Activated CD4-positive, alpha-beta T cell treated with anti-CD3 and anti-CD28 coated beads, Interleukin-2, amount 10 ng/mL, durations not matched to agents 7 days and 5 days (primary cell): ENCODE measurements around the gene CRABP1. TPM values are rescaled to one million over a fixed set of nuclear protein-coding genes. Genes with fewer than 3 reads are reported as not detected.

Source experiments
- CTCF ChIA-PET: fragments of 350-600 bp; sonication (Branson Sonifier 250); formaldehyde crosslinking; loops from one replicate; lab custom pipeline; 2021; ENCODE audit warnings: antibody characterized with exemption; lab: Charles Lee
- POLR2A ChIA-PET: fragments of 350-600 bp; sonication (Branson Sonifier 250); formaldehyde crosslinking; loops from one replicate; lab custom pipeline; 2021; ENCODE audit warnings: antibody characterized with exemption; lab: Charles Lee
- DNase-seq: peaks from one replicate; pipeline ENCODE4 v3.0.0-alpha.2; 2020
- H3K27ac Mint-ChIP-seq: one replicate; pipeline ENCODE4 v1.8.0; 2021; ENCODE audit warnings: mild to moderate bottlenecking, moderate library complexity, mixed read lengths
- H3K27me3 Mint-ChIP-seq: one replicate; pipeline ENCODE4 v1.8.0; 2021; ENCODE audit warnings: mixed read lengths
- H3K36me3 Mint-ChIP-seq: one replicate; pipeline ENCODE4 v1.8.0; 2021; ENCODE audit warnings: low read depth, mixed read lengths
- H3K4me1 Mint-ChIP-seq: one replicate; pipeline ENCODE4 v1.8.0; 2021; ENCODE audit warnings: mixed read lengths
- H3K4me3 Mint-ChIP-seq: one replicate; pipeline ENCODE4 v1.8.0; 2021; ENCODE audit warnings: mild to moderate bottlenecking, moderate library complexity, mixed read lengths
- H3K9me3 Mint-ChIP-seq: one replicate; pipeline ENCODE4 v1.8.0; 2021; ENCODE audit warnings: mixed read lengths
- total RNA-seq, 2 experiments: library from RNA; stranded (reverse); gene quantifications; one replicate each; pipeline ENCODE4 v1.2.3, GENCODE V29; 2021

Gene CRABP1
- total RNA-seq, 2 experiments from 2014 or later = not detected

DNA sequence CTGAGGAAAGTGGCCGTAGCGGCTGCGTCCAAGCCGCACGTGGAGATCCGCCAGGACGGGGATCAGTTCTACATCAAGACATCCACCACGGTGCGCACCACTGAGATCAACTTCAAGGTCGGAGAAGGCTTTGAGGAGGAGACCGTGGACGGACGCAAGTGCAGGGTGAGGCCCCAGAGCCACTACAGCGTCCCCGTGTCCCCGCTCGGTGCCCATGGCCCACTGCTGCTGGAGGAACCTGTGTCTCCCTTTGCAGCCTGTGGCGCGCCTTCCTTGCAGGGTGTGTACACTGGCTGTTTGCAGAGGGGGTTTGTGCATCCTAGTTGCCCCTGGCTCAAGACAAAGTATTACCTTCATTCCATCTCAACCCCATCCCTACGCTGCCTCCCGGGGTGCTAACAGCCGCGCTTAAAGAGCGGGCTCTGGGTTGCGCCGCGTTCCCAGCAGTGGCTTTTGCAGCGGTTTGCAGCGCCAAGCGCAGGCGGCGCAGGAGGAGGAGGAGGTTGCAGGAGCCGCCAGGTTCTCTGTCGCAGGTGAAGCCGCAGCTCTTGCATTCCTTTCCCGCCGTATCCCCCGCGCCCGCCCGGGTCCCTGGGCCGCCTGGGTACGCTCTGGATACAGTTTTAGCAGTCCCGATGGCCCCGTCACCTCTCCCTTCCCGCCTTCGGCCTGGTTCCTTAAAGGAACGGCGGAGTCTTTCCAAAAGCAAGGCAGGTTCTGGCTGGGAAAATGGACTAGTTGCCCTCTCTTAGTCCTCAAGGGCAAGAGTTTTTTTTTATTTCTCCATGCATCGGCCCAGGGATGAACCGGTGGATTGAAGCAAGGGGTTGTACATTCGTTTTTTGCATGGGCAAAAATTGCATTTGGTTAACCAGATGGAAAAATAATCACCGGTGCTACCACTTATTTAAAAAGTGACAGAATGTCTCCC lies 1.2 kb downstream of the CRABP1 start:
- ChIA-PET POLR2A (no interaction called here), CTCF (no interaction called here)
- no peak for DNase-seq
- Mint-ChIP-seq H3K36me3 (no peaks in the 10 kb centered on the region), H3K4me3 (no peak overlapping the region), H3K27ac (no peak overlapping the region), H3K9me3 (no peaks in the 10 kb centered on the region), H3K27me3 (peaks cover 60% of the 10 kb centered on the region), H3K4me1 (peaks cover 2% of the 10 kb centered on the region)

DNA sequence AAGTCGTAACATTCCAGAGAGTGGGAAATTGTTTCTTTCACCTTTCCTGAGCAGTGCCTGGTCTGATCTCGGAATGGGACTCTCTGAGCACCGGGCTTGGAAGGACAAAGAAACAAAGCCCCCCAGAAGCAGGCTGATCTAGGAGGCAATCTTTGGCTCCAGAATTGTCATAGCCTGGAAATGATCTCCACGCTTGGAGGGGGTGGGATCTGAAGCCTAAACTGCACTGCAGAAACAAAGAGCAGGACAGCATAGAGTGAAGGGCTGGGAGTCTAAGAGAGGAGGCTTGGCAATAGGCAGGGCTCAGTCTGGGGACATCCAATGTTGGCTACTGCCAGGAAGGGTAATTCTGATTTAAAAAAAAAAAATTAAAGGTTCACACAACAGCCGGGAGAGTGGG lies 1.9 kb downstream of the CRABP1 start:
- ChIA-PET CTCF (no interaction called here), POLR2A (no interaction called here)
- H3K36me3 Mint-ChIP-seq = no peaks in the 10 kb centered on the region
- DNase-seq = no peak
- H3K27me3 Mint-ChIP-seq = peaks cover 65% of the 10 kb centered on the region
- no peak overlapping the region for H3K27ac Mint-ChIP-seq
- no peak overlapping the region for H3K4me3 Mint-ChIP-seq
- no peaks in the 10 kb centered on the region for H3K9me3 Mint-ChIP-seq
- peaks cover 2% of the 10 kb centered on the region for H3K4me1 Mint-ChIP-seq

DNA sequence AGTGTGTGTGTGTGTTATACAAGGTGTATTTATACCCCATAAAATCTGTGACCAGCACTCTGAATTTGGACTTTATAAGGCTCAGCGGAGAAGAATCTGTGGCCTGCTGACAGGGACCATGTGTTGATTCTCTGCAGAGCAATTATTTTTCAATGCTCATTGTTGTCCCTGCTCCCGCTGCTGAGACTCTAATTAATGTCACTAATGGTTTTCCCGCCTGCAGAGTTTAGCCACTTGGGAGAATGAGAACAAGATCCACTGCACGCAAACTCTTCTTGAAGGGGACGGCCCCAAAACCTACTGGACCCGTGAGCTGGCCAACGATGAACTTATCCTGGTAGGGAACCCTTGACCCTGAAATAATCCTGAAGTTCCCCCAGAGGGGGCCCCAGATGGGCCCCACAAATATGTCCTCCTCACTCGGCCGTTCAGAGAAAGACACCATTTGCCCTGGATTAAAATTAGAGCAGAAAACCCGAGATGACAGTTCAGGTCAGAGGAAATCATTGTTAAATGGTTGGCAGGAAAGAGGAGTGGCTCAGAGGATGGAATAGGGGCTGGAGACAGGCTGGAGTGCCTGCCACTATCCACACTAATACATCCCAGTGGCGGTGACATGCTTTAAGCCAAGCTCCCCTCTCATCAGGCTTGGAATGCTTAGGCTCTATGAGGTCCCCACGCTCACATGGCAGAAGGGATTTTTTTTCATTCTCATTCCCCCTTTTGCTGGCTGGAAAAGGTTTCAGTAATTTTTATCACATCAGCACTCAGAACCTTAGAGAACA lies 3.3 kb downstream of the CRABP1 start:
- no peaks in the 10 kb centered on the region for H3K36me3 Mint-ChIP-seq
- no peak overlapping the region for H3K4me3 Mint-ChIP-seq
- ChIA-PET CTCF (interaction anchor here (2.1 kb wide), 1 partner anchor 14 kb away, joined by 9 read pairs; no protein-coding TSS in a partner anchor), POLR2A (no interaction called here)
- peaks cover 62% of the 10 kb centered on the region for H3K27me3 Mint-ChIP-seq
- H3K27ac Mint-ChIP-seq = no peak overlapping the region
- no peak for DNase-seq
- no peaks in the 10 kb centered on the region for H3K9me3 Mint-ChIP-seq
- peaks cover 2% of the 10 kb centered on the region for H3K4me1 Mint-ChIP-seq

DNA sequence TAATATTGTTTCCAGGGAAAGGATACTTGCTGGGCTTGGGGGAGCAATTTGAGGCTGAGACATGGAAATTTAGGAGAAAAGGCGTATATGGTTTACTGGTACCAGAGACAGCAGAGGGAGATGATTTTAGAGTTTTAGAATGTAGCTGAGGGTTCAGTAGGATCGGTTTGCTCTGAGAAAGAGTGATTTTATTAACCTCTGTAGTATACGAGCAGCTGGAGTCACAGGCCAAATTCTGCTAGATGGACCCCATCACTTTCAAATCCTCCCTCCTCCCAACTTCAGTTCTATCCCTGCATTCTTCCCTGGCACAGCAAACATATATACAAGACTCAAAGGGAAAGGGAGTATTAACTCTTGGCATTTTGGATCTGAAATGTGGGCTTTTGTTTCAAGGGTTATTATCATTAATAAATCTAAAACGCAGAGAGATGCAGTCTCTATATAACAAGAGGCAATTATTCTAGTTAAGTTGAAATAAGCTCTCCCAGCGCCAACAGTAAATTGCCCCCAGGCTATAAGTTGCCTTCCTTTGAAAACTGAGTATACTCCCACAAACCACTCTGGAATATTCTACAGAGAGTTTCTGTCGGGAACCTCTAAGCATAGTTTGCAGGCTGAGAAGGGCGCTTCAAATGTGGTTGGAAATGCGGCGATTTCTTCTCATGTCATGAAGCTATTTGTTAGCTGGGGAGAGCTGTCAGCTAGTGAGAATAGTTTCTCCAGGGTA lies 5.4 kb downstream of the CRABP1 start:
- Mint-ChIP-seq H3K27ac (no peak overlapping the region), H3K4me1 (no peaks in the 10 kb centered on the region), H3K36me3 (no peaks in the 10 kb centered on the region), H3K27me3 (peaks cover 42% of the 10 kb centered on the region), H3K4me3 (no peak overlapping the region), H3K9me3 (no peaks in the 10 kb centered on the region)
- ChIA-PET CTCF (interaction anchor here (2.1 kb wide), 1 partner anchor 12 kb away, joined by 9 read pairs; no protein-coding TSS in a partner anchor), POLR2A (no interaction called here)
- DNase-seq = no peak

DNA sequence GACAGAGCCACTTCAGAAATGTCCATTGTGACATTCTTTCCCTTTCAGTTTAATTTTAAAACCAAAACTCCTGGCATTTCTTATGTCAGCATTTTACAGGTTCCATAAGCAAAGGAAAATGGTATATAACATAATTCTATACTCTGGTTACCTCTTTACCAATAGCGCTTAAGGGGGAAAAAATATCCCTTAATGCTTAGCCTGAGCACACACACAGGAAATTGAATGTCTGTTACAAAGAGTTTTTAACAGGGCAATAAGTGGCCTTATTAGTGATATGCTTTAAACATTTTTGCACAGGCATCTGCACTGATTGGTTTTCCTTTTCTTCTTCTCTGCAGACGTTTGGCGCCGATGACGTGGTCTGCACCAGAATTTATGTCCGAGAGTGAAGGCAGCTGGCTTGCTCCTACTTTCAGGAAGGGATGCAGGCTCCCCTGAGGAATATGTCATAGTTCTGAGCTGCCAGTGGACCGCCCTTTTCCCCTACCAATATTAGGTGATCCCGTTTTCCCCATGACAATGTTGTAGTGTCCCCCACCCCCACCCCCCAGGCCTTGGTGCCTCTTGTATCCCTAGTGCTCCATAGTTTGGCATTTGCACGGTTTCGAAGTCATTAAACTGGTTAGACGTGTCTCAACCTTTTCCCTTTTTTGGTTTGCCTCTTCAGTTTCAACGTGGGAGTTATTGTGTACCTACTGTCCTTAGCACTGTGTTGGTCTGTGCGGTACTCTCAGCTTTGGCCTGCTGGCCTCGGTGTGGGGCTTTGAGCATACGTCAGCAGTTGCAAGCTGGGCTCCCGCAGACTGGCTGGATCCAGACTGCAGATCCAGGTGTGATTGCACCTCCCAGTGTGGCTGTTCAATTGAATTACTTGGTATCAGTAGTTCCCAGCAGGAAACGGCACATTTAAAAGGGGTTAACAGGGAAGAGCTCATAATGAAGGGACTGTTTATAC lies 7.7 kb downstream of the CRABP1 start:
- CTCF ChIA-PET = interaction anchor here (1.1 to 1.5 kb wide), 2 partner anchors 10 to 20 kb away, joined by 3 read pairs; no protein-coding TSS in a partner anchor
- Mint-ChIP-seq H3K36me3 (no peaks in the 10 kb centered on the region), H3K4me1 (no peaks in the 10 kb centered on the region), H3K27ac (no peak overlapping the region), H3K4me3 (no peak overlapping the region), H3K9me3 (no peaks in the 10 kb centered on the region), H3K27me3 (peaks cover 21% of the 10 kb centered on the region)
- no peak for DNase-seq
- POLR2A ChIA-PET = no interaction called here

DNA sequence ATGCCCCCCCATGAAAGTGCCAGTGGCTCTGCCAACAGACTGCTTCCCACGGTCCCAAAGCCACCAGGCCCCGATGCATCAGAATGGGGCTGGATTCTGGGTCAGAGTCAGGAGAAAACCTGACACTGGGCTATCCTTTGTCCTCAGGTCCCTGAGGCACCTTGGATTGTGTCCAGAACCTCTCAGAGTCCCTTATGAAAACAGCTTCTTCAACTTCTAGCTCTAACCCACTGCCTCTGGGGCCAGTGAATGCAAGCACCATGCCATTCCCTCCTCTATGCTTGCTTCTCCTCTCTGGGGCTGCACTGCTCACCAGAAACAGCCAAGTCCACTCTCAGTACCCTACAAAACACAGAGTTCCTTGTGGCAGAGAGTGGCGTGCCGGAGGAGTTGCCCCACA lies 9.9 kb downstream of the CRABP1 start:
- no peak overlapping the region for H3K4me3 Mint-ChIP-seq
- H3K27ac Mint-ChIP-seq = no peak overlapping the region
- POLR2A ChIA-PET = no interaction called here
- no peaks in the 10 kb centered on the region for H3K4me1 Mint-ChIP-seq
- H3K27me3 Mint-ChIP-seq = peaks cover 20% of the 10 kb centered on the region
- no peaks in the 10 kb centered on the region for H3K36me3 Mint-ChIP-seq
- no peaks in the 10 kb centered on the region for H3K9me3 Mint-ChIP-seq
- CTCF ChIA-PET = no interaction called here
- DNase-seq = no peak

DNA sequence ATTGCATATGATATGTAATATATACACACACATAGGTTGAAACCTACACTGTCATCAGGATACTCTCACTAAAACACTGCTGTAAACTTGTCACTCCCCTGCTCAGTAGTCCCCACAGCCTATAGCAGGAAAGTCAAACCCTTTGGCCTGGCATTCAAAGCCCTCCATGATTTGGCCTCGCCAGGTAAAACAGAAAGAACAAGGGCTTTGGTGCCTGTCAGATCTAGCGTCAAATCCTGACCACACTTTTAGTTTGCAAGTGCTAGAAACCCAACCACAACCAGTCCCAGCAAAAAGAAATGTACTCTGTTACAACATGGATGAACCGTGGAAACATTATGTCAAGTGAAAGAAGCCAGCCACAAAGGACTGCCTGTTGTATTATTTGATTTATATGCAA lies 11.4 kb downstream of the CRABP1 start:
- DNase-seq = no peak
- ChIA-PET POLR2A (no interaction called here), CTCF (no interaction called here)
- Mint-ChIP-seq H3K4me3 (no peak overlapping the region), H3K27ac (no peak overlapping the region), H3K36me3 (no peaks in the 10 kb centered on the region), H3K9me3 (no peaks in the 10 kb centered on the region), H3K27me3 (peaks cover 14% of the 10 kb centered on the region), H3K4me1 (no peaks in the 10 kb centered on the region)

DNA sequence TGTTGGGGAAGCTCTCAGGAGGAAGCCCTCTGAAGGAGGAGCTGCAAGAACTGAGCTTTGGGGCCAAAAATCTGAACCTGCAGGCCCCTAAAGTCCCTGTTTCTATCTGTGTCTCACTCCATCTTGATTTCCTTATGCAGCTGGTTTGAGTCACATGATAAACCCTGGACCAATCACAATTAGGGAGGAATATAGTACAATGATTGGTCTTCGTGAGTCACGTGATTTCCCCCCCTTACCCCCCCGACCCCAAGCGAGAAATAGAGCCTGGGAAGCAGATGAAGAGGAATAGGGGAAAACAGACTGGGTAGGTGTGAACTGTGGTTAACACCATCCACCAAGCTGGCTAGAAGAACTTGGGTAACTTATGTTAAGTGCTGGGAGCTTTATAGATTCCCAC lies 12.9 kb downstream of the CRABP1 start:
- POLR2A ChIA-PET = no interaction called here
- CTCF ChIA-PET = no interaction called here
- Mint-ChIP-seq H3K36me3 (no peaks in the 10 kb centered on the region), H3K27me3 (peaks cover 10% of the 10 kb centered on the region), H3K9me3 (no peaks in the 10 kb centered on the region), H3K4me1 (no peaks in the 10 kb centered on the region), H3K4me3 (no peak overlapping the region), H3K27ac (no peak overlapping the region)
- DNase-seq = no peak

DNA sequence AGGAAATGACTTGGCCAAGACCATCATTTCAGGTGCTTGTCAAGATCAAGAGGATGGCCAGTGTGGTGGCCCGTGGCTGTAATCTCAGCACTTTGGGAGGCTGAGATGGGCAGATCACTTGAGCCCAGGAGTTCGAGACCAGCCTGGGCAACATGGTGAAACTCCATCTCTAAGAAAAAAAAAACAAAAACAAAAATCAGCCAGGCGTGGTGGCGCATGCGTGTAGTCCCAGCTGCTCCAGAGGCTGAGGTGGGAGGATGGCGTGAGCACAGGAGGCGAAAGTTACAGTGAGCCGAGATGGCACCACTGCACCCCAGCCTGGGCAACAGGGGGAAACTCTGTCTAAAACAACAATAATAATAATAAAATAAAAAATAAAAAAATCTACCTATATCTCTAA lies 15.0 kb downstream of the CRABP1 start:
- H3K36me3 Mint-ChIP-seq = no peaks in the 10 kb centered on the region
- peaks cover 16% of the 10 kb centered on the region for H3K27me3 Mint-ChIP-seq
- H3K4me1 Mint-ChIP-seq = no peaks in the 10 kb centered on the region
- H3K9me3 Mint-ChIP-seq = no peaks in the 10 kb centered on the region
- H3K4me3 Mint-ChIP-seq = no peak overlapping the region
- no peak overlapping the region for H3K27ac Mint-ChIP-seq
- POLR2A ChIA-PET = no interaction called here
- CTCF ChIA-PET = interaction anchor here (0.6 kb wide), 1 partner anchor 445 kb away, joined by 4 read pairs; no protein-coding TSS in a partner anchor
- no peak for DNase-seq

DNA sequence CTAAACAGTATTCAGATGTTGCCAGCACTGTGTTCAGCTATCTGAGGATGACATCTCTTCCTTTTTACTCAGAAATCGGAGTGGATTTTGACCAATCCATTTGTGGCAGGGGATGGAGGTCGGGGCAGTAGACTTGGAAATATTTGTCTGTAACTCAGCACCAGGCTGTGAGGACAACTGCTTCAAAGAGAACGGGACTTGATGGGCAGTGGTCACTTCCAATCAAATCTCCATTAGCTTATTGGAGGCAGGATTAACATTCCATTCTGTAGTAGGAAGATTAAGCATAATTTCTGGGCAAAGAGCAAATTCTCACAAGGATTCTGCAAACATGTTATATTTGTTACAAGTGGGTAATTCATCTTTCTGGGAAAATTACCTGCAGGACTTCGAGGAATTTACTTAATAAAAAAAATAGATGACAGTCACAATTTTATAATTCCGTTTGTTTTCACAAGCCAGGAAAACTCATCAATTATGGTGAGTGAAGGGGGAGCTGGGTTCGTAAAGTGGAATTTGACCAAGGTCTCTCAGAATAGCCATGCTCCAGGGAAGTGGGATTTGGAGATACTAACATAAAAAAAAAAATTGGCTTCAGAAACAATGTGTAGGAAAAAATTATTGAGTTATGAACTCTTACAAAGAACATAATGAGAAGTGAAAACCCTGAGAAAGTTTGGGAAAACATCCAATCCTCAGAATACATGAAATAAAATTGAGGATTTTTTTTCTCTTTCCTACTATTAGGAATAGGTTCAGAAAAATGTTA lies 18.1 kb downstream of the CRABP1 start:
- H3K4me3 Mint-ChIP-seq = no peak overlapping the region
- no peaks in the 10 kb centered on the region for H3K4me1 Mint-ChIP-seq
- H3K36me3 Mint-ChIP-seq = no peaks in the 10 kb centered on the region
- CTCF ChIA-PET = interaction anchor here (1.2 to 1.9 kb wide), 2 partner anchors 14 to 47 kb away, joined by 3 to 9 read pairs; no protein-coding TSS in a partner anchor
- DNase-seq = no peak
- no peak overlapping the region for H3K27ac Mint-ChIP-seq
- peaks cover 16% of the 10 kb centered on the region for H3K27me3 Mint-ChIP-seq
- no peaks in the 10 kb centered on the region for H3K9me3 Mint-ChIP-seq
- POLR2A ChIA-PET = no interaction called here

DNA sequence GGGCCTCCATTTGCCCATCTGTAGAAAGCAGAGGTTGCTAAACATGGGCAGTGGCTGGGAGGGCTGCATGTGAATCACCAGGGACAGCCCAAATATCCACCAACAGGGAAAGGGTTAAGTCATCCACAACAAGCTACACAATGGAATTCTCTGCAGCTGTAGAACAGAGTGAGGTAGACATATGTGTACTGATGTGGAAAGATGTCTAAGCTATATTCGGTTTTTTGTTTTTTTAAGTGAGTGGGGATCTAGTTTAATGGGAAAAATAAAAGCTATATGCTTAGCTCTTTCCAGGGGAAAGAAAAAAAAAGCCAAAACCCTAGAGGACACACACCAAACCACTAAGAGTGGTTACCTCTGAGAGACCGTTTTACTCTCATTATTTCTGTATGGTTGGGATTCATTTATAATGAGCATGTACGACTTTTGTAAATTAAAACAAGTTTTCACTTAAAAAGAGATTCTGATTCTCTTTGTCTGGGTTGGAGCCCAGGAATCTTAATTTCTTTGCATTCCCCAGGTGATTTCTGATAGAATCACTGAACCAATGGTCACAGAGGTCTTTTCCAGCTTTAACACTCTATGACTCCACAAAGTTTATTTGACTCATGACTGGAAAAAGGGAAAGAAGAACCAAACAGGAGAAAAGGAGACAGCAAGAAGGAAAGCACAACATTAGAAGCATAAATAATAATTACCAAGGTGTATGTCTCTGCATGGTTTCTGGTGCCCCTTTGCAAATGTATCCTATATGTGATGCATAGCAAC lies 19.1 kb downstream of the CRABP1 start:
- ChIA-PET CTCF (no interaction called here), POLR2A (no interaction called here)
- no peaks in the 10 kb centered on the region for H3K4me1 Mint-ChIP-seq
- H3K4me3 Mint-ChIP-seq = no peak overlapping the region
- DNase-seq = no peak
- H3K9me3 Mint-ChIP-seq = no peaks in the 10 kb centered on the region
- no peaks in the 10 kb centered on the region for H3K36me3 Mint-ChIP-seq
- H3K27me3 Mint-ChIP-seq = peaks cover 16% of the 10 kb centered on the region
- H3K27ac Mint-ChIP-seq = no peak overlapping the region
